ENCODE data around the gene ABCB11.

DNA sequence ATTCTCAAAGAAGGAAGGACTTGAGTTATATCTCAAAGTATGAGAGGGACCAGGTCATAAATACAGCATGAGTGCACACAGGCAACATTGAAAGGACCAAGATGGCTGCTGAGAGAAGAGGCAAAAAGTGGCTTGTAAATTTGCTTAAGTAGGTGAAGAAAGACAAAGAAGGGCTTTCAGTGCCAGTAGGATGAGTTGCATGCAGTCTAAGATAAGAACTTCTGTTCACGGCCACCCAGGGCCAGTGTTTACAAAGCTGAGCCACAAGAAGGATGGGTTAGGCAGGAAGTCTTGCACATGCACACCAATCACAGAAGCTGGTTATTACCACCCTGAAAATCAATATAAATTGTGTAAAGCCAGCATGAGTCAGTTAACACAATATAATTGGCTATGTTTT, 3.1 kb upstream of the ABCB11 start:
- TF ChIP-seq EZH2 (IDR thresholded peaks at IDR 0.05; ENCODE audit: borderline replicate concordance, insufficient read depth, low read length, poor library complexity, severe bottlenecking) (no peak), SMC3 (conservative IDR thresholded peaks at IDR 0.05; ENCODE audit: poor library complexity) (no peak)

Measured in neural cell (in vitro differentiated cells).